ENCODE measurements around the gene PIP4P1. TPM values are rescaled to one million over a fixed set of nuclear protein-coding genes. Genes with fewer than 3 reads are reported as not detected.

The PIP4P1 gene
- total RNA-seq, 2 experiments from 2014 or later: 31.6 to 32.3 TPM

GRCh38 chr14:20492486-20492885 lies 31.3 kb upstream of the PIP4P1 start:
- CTCF ChIA-PET: interaction anchor here (0.7 to 1.0 kb wide), 2 partner anchors 25 to 165 kb away, joined by 3 to 4 read pairs; no protein-coding TSS in a partner anchor
- Mint-ChIP-seq H3K4me3 (no peak overlapping the region), H3K27me3 (ENCODE audit: low read depth) (no peaks in the 10 kb centered on the region), H3K4me1 (ENCODE audit: low read depth) (peaks cover 68% of the 10 kb centered on the region), H3K36me3 (ENCODE audit: low read depth) (no peaks in the 10 kb centered on the region), H3K9me3 (no peaks in the 10 kb centered on the region), H3K27ac (no peak overlapping the region)
- DNase-seq: no peak
- intact Hi-C loops (cut with micrococcal nuclease): no loop called here

- intact Hi-C loops (cut with micrococcal nuclease): no loop called here
- Mint-ChIP-seq H3K27ac (peak overlapping the region; percentile 48), H3K9me3 (no peaks in the 10 kb centered on the region), H3K4me1 (ENCODE audit: low read depth) (peaks cover 68% of the 10 kb centered on the region), H3K4me3 (no peak overlapping the region), H3K36me3 (ENCODE audit: low read depth) (no peaks in the 10 kb centered on the region), H3K27me3 (ENCODE audit: low read depth) (no peaks in the 10 kb centered on the region)
- DNase-seq: no peak
- CTCF ChIA-PET: interaction anchor here (1.8 kb wide), 1 partner anchor 163 kb away, joined by 6 read pairs; no protein-coding TSS in a partner anchor
These were observed 29.3 kb upstream of the PIP4P1 start for GRCh38 chr14:20490563-20490962.

- H3K4me3 Mint-ChIP-seq: no peak overlapping the region
- no peaks in the 10 kb centered on the region for H3K36me3 Mint-ChIP-seq (ENCODE audit: low read depth)
- intact Hi-C loops (cut with micrococcal nuclease): no loop called here
- H3K27ac Mint-ChIP-seq: no peak overlapping the region
- CTCF ChIA-PET: interaction anchor here (1.2 to 2.0 kb wide), 3 partner anchors 19 to 162 kb away, joined by 4 to 7 read pairs (median 6); partner anchors contain the start of gene PNP
- no peaks in the 10 kb centered on the region for H3K27me3 Mint-ChIP-seq (ENCODE audit: low read depth)
- no peak for DNase-seq
- H3K9me3 Mint-ChIP-seq: no peaks in the 10 kb centered on the region
- peaks cover 57% of the 10 kb centered on the region for H3K4me1 Mint-ChIP-seq (ENCODE audit: low read depth)
These were observed 28.1 kb upstream of the PIP4P1 start for GRCh38 chr14:20489093-20489994.

GRCh38 chr14:20487396-20487725 lies 26.1 kb upstream of the PIP4P1 start:
- CTCF ChIA-PET: interaction anchor here (0.7 to 2.0 kb wide), 6 partner anchors 9 to 120 kb away, joined by 3 to 7 read pairs (median 3); partner anchors contain the start of gene PNP
- Mint-ChIP-seq H3K27me3 (ENCODE audit: low read depth) (no peaks in the 10 kb centered on the region), H3K36me3 (ENCODE audit: low read depth) (no peaks in the 10 kb centered on the region), H3K27ac (no peak overlapping the region), H3K4me1 (ENCODE audit: low read depth) (peaks cover 52% of the 10 kb centered on the region), H3K9me3 (no peaks in the 10 kb centered on the region), H3K4me3 (no peak overlapping the region)
- intact Hi-C loops (cut with micrococcal nuclease): no loop called here
- DNase-seq: no peak

- Mint-ChIP-seq H3K27me3 (ENCODE audit: low read depth) (no peaks in the 10 kb centered on the region), H3K4me1 (ENCODE audit: low read depth) (peaks cover 51% of the 10 kb centered on the region), H3K9me3 (no peaks in the 10 kb centered on the region), H3K27ac (no peak overlapping the region), H3K4me3 (no peak overlapping the region), H3K36me3 (ENCODE audit: low read depth) (no peaks in the 10 kb centered on the region)
- intact Hi-C loops (cut with micrococcal nuclease): no loop called here
- no peak for DNase-seq
- CTCF ChIA-PET: interaction anchor here (1.2 to 2.0 kb wide), 5 partner anchors 9 to 121 kb away, joined by 3 to 7 read pairs (median 3); partner anchors contain the start of gene PNP
These were observed 25.6 kb upstream of the PIP4P1 start for GRCh38 chr14:20486684-20487395.

- peaks cover 44% of the 10 kb centered on the region for H3K4me1 Mint-ChIP-seq (ENCODE audit: low read depth)
- no peak overlapping the region for H3K27ac Mint-ChIP-seq
- CTCF ChIA-PET: no interaction called here
- no peaks in the 10 kb centered on the region for H3K9me3 Mint-ChIP-seq
- H3K4me3 Mint-ChIP-seq: no peak overlapping the region
- H3K27me3 Mint-ChIP-seq (ENCODE audit: low read depth): no peaks in the 10 kb centered on the region
- no peaks in the 10 kb centered on the region for H3K36me3 Mint-ChIP-seq (ENCODE audit: low read depth)
- DNase-seq: no peak
- intact Hi-C loops (cut with micrococcal nuclease): no loop called here
These were observed 24.7 kb upstream of the PIP4P1 start for GRCh38 chr14:20485900-20486299.

- no peak overlapping the region for H3K27ac Mint-ChIP-seq
- H3K4me1 Mint-ChIP-seq (ENCODE audit: low read depth): peaks cover 25% of the 10 kb centered on the region
- DNase-seq: no peak
- intact Hi-C loops (cut with micrococcal nuclease): no loop called here
- H3K36me3 Mint-ChIP-seq (ENCODE audit: low read depth): peaks cover 14% of the 10 kb centered on the region
- H3K9me3 Mint-ChIP-seq: no peaks in the 10 kb centered on the region
- no peak overlapping the region for H3K4me3 Mint-ChIP-seq
- H3K27me3 Mint-ChIP-seq (ENCODE audit: low read depth): no peaks in the 10 kb centered on the region
- CTCF ChIA-PET: interaction anchor here (1.2 to 1.3 kb wide), 3 partner anchors 27 to 155 kb away, joined by 3 to 6 read pairs (median 3); partner anchors contain the start of gene APEX1
These were observed 21.1 kb upstream of the PIP4P1 start for GRCh38 chr14:20482382-20482781.

GRCh38 chr14:20478894-20479293 lies 17.7 kb upstream of the PIP4P1 start:
- CTCF ChIA-PET: interaction anchor here (0.6 to 1.2 kb wide), 2 partner anchors 9 to 47 kb away, joined by 3 read pairs; no protein-coding TSS in a partner anchor
- H3K36me3 Mint-ChIP-seq (ENCODE audit: low read depth): peaks cover 48% of the 10 kb centered on the region
- intact Hi-C loops (cut with micrococcal nuclease): no loop called here
- H3K4me1 Mint-ChIP-seq (ENCODE audit: low read depth): peaks cover 52% of the 10 kb centered on the region
- H3K4me3 Mint-ChIP-seq: no peak overlapping the region
- H3K27me3 Mint-ChIP-seq (ENCODE audit: low read depth): no peaks in the 10 kb centered on the region
- DNase-seq: no peak
- H3K27ac Mint-ChIP-seq: peak overlapping the region; percentile 15
- H3K9me3 Mint-ChIP-seq: no peaks in the 10 kb centered on the region

GRCh38 chr14:20477211-20477876 lies 16.1 kb upstream of the PIP4P1 start:
- no peaks in the 10 kb centered on the region for H3K9me3 Mint-ChIP-seq
- peak overlapping the region; percentile 92 for H3K27ac Mint-ChIP-seq
- peaks cover 57% of the 10 kb centered on the region for H3K36me3 Mint-ChIP-seq (ENCODE audit: low read depth)
- peak; percentile 41 for DNase-seq
- CTCF ChIA-PET: interaction anchor here (2.3 kb wide), 1 partner anchor 62 kb away, joined by 11 read pairs; no protein-coding TSS in a partner anchor
- H3K4me1 Mint-ChIP-seq (ENCODE audit: low read depth): peaks cover 58% of the 10 kb centered on the region
- no peaks in the 10 kb centered on the region for H3K27me3 Mint-ChIP-seq (ENCODE audit: low read depth)
- intact Hi-C loops (cut with micrococcal nuclease): loop anchor here (1.0 kb wide), 3 partner anchors 8 to 22 kb away; partner anchors contain the start of genes APEX1 and PNP
- peak overlapping the region; percentile 19 for H3K4me3 Mint-ChIP-seq

- H3K27ac Mint-ChIP-seq: peak overlapping the region; percentile 92
- H3K4me3 Mint-ChIP-seq: no peak overlapping the region
- H3K27me3 Mint-ChIP-seq (ENCODE audit: low read depth): no peaks in the 10 kb centered on the region
- CTCF ChIA-PET: interaction anchor here (2.3 kb wide), 1 partner anchor 61 kb away, joined by 11 read pairs; no protein-coding TSS in a partner anchor
- H3K9me3 Mint-ChIP-seq: no peaks in the 10 kb centered on the region
- DNase-seq: no peak
- peaks cover 62% of the 10 kb centered on the region for H3K4me1 Mint-ChIP-seq (ENCODE audit: low read depth)
- H3K36me3 Mint-ChIP-seq (ENCODE audit: low read depth): peaks cover 63% of the 10 kb centered on the region
- intact Hi-C loops (cut with micrococcal nuclease): loop anchor here (1.0 kb wide), 3 partner anchors 7 to 21 kb away; partner anchors contain the start of genes APEX1 and PNP
These were observed 15.5 kb upstream of the PIP4P1 start for GRCh38 chr14:20476776-20477175.

GRCh38 chr14:20472536-20473169 lies 11.4 kb upstream of the PIP4P1 start:
- intact Hi-C loops (cut with micrococcal nuclease): no loop called here
- H3K9me3 Mint-ChIP-seq: no peaks in the 10 kb centered on the region
- no peaks in the 10 kb centered on the region for H3K27me3 Mint-ChIP-seq (ENCODE audit: low read depth)
- H3K4me3 Mint-ChIP-seq: peak overlapping the region; percentile 63
- DNase-seq: no peak
- CTCF ChIA-PET: no interaction called here
- H3K27ac Mint-ChIP-seq: peak overlapping the region; percentile 62
- H3K36me3 Mint-ChIP-seq (ENCODE audit: low read depth): peaks cover 70% of the 10 kb centered on the region
- H3K4me1 Mint-ChIP-seq (ENCODE audit: low read depth): peaks cover 69% of the 10 kb centered on the region
